Neutrophil (primary cell): ENCODE results near the gene PTPRD.

Source experiments
- H3K27ac ChIP-seq: fragments of 200-600 bp; sonication (generic); 2 replicates; pipeline ENCODE4 v1.5.1; 2016; ENCODE audit warnings: mild to moderate bottlenecking, moderate library complexity
- H3K27me3 ChIP-seq: fragments of 200-600 bp; sonication (generic); 2 replicates; pipeline ENCODE4 v1.6.0; 2016; ENCODE audit warnings: mild to moderate bottlenecking
- H3K36me3 ChIP-seq: fragments of 200-600 bp; sonication (generic); 2 replicates; pipeline ENCODE4 v1.5.1; 2017
- H3K4me1 ChIP-seq, 2 experiments: fragments of 200-600 bp in 1 of 2; sonication (generic) in 1 of 2; 1 replicate in 1 of 2; 2 replicates in 1 of 2; pipeline versions ENCODE4 v1.5.1 to v1.6.1; 2013 to 2016; ENCODE audit warnings: low read depth in 1 of 2, low read length in 1 of 2, mild to moderate bottlenecking in 1 of 2, moderate library complexity in 1 of 2; ENCODE audit not compliant: control insufficient read depth in 1 of 2, insufficient read depth in 1 of 2
- H3K4me3 ChIP-seq, 2 experiments: fragments of 200-600 bp in 1 of 2; sonication (generic) in 1 of 2; 1 replicate in 1 of 2; 2 replicates in 1 of 2; pipeline ENCODE4 v1.5.1; 2013 to 2016; ENCODE audit warnings: low read depth in 1 of 2, low read length in 1 of 2, mild to moderate bottlenecking in 1 of 2, moderate library complexity in 1 of 2
- H3K9me3 ChIP-seq: fragments of 200-600 bp; sonication (generic); 2 replicates; pipeline ENCODE4 v1.5.1; 2016
- TF ChIP-seq, protein P1 (sequence below): fragments of 200-600 bp; sonication (generic); IDR thresholded peaks from 2 replicates; pipeline ENCODE4 v1.5.1; 2016; ENCODE audit warnings: antibody characterized with exemption

The PTPRD gene

DNA sequence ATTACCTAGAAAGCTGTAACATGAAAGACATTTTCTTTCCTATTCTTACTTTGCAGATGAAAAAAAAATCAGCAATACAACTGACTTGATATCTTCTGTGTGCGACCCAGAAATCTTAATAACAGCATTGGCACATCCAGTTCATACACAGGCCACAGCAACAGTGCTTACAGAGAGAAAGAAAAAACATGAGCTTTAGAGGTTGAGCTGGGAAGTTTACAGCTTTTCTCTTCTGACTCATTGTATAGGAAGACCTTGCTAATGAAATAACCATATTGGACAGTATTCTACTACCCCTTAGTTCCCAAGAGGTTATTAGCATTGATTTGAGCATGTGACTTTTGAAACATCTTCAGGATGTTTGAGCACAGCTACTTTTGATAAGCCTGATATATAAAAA lies 1779.8 kb downstream of the PTPRD start:
- Histone ChIP-seq H3K27me3 (no peaks in the 10 kb centered on the region), H3K4me1 (no peaks in the 10 kb centered on the region), H3K4me3 (no peak overlapping the region), H3K36me3 (no peaks in the 10 kb centered on the region), H3K9me3 (no peaks in the 10 kb centered on the region), H3K27ac (no peak overlapping the region)
- TF ChIP-seq, protein P1, sequence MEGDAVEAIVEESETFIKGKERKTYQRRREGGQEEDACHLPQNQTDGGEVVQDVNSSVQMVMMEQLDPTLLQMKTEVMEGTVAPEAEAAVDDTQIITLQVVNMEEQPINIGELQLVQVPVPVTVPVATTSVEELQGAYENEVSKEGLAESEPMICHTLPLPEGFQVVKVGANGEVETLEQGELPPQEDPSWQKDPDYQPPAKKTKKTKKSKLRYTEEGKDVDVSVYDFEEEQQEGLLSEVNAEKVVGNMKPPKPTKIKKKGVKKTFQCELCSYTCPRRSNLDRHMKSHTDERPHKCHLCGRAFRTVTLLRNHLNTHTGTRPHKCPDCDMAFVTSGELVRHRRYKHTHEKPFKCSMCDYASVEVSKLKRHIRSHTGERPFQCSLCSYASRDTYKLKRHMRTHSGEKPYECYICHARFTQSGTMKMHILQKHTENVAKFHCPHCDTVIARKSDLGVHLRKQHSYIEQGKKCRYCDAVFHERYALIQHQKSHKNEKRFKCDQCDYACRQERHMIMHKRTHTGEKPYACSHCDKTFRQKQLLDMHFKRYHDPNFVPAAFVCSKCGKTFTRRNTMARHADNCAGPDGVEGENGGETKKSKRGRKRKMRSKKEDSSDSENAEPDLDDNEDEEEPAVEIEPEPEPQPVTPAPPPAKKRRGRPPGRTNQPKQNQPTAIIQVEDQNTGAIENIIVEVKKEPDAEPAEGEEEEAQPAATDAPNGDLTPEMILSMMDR, result no peak

DNA sequence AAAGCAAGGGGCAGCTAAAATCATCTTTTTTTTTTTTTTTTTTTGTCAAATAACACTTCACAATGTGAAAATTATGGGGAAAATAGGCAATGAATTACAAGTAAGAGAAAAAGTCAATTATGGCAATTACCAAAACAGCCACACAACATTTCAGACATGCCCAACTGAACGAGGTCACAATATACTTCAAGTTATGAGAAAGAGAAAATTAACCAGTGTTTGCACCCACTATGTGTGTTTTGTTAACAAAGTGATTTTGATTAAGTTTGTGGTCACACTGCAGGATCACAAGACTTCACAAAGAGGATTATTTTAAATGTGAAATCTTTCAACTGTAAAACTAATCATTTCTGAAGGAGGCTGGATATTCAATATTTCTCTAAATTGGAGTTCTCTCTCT lies 1780.4 kb downstream of the PTPRD start:
- H3K27me3 ChIP-seq, result no peaks in the 10 kb centered on the region
- H3K4me3 ChIP-seq, result no peak overlapping the region
- no peaks in the 10 kb centered on the region for H3K4me1 ChIP-seq
- H3K27ac ChIP-seq, result no peak overlapping the region
- no peaks in the 10 kb centered on the region for H3K9me3 ChIP-seq
- TF ChIP-seq, protein P1, result no peak
- H3K36me3 ChIP-seq, result no peaks in the 10 kb centered on the region

DNA sequence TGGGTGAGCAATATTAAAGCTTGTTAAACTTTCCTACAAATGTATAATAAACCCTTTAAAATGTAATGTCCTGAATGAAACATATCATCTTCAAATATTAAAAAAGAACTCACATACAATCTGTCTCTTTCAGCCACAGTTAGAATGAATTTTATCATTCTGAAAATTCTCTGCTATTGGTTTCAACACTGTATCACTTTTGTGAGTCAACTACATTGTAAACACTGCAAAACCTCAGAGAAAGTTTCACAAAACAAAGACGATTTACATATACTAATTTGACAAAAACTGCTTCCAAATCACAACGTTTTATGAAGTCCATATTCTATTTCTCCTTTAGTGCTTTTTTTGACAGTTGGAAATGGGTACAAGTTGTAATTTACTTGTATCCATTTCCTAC lies 1781.2 kb downstream of the PTPRD start:
- H3K36me3 ChIP-seq, result no peaks in the 10 kb centered on the region
- H3K27me3 ChIP-seq, result no peaks in the 10 kb centered on the region
- no peaks in the 10 kb centered on the region for H3K9me3 ChIP-seq
- H3K27ac ChIP-seq, result no peak overlapping the region
- TF ChIP-seq, protein P1, result no peak
- H3K4me3 ChIP-seq, result no peak overlapping the region
- no peaks in the 10 kb centered on the region for H3K4me1 ChIP-seq

DNA sequence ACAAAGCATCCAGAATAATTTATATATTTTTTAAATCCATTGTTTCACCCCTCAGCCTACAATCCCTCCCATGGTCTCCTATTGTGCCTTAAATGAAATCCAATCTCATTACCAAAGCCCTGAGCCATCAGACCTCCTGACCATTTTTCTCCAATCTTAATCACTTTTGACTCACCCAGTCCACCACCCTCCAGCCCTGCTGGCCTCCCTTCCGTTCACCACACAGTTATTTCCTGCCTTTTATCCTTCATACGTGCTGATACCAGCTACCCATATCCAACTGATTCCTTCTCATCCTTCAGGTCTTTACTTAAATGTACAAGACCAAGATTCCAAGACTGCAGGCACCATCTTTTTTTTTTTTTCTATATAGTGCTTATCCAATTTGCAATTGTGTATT lies 1786.5 kb downstream of the PTPRD start:
- Histone ChIP-seq H3K27ac (no peak overlapping the region), H3K27me3 (no peaks in the 10 kb centered on the region), H3K9me3 (no peaks in the 10 kb centered on the region), H3K36me3 (no peaks in the 10 kb centered on the region), H3K4me1 (no peaks in the 10 kb centered on the region), H3K4me3 (no peak overlapping the region)
- TF ChIP-seq, protein P1, result no peak

DNA sequence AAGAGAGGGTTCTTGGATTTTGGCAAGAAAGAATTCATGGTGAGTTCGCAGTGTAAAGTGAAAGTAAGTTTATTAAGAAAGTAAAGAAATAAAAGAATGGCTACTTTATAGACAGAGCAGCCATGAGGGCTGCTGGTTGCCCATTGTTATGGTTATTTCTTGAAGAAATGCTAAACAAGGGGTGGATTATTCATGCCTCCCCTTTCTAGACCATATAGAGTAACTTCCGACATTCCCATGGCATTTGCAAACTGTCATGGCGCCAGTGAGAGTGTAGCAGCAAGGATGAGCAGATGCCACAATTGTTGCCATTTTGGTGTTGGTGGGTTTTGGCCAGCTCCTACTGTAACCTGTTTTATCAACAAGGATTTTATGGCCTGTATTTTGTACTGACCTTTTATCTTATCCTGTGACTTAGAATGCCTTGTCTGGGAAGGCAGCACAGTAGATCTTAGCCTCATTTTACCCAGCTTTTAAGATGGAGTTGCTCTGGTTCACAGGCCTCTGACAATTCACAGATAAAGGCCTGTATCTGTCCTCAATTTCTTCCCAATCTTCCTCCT lies 1787.1 kb downstream of the PTPRD start:
- H3K9me3 ChIP-seq, result no peaks in the 10 kb centered on the region
- H3K4me1 ChIP-seq, result no peaks in the 10 kb centered on the region
- H3K27ac ChIP-seq, result no peak overlapping the region
- no peak overlapping the region for H3K4me3 ChIP-seq
- H3K27me3 ChIP-seq, result no peaks in the 10 kb centered on the region
- TF ChIP-seq, protein P1, result no peak
- H3K36me3 ChIP-seq, result no peaks in the 10 kb centered on the region
